Body of pancreas (tissue), 4 donors: ENCODE results near the gene SH3PXD2A. TPM values are rescaled to one million over a fixed set of nuclear protein-coding genes. Genes with fewer than 3 reads are reported as not detected.
"Not testable (repeated sequence)": the region's sequence is repeated elsewhere in the genome, so short reads cannot be mapped to it uniquely, and the experiment has no call there.

Experiments
- ATAC-seq: fragments of 150-250 bp; one replicate; pipeline ENCODE4 v1.9.1; 2016
- DNase-seq, 4 donors: peaks; one replicate each; pipeline ENCODE4 v3.0.0-alpha.2; 2019
- H3K27ac ChIP-seq, 4 donors: fragments of 200-600 bp; sonication (generic); 1 replicate in 3 of 4; 2 replicates in 1 of 4; pipeline versions ENCODE4 v1.5.1 to v1.6.1; 2016 to 2019; ENCODE audit warnings: mild to moderate bottlenecking in 1 of 4, mixed read lengths in 1 of 4, moderate library complexity in 1 of 4
- H3K27me3 ChIP-seq, 2 donors: fragments of 200-600 bp; sonication (generic); one replicate each; pipeline ENCODE4 v1.6.0; 2016; ENCODE audit warnings: mild to moderate bottlenecking in 1 of 2
- H3K36me3 ChIP-seq, 2 donors: fragments of 200-600 bp; sonication (generic); replicated peaks in 1 of 2; 2 replicates each; pipeline ENCODE4 v1.5.1; 2016; ENCODE audit warnings: low read depth in 2 of 2; ENCODE audit not compliant: insufficient read depth in 1 of 2
- H3K4me1 ChIP-seq: fragments of 200-600 bp; sonication (generic); one replicate; pipeline ENCODE4 v1.6.0; 2016
- H3K4me3 ChIP-seq, 2 donors: fragments of 200-600 bp; sonication (generic); 1 replicate in 1 of 2; 2 replicates in 1 of 2; pipeline ENCODE4 v1.5.1; 2016 to 2019
- H3K9me3 ChIP-seq, 3 donors: fragments of 200-600 bp; sonication (generic); 1 replicate in 2 of 3; 2 replicates in 1 of 3; pipeline ENCODE4 v1.5.1; 2016
- CTCF ChIP-seq, 7 experiments: fragments of 450-650 bp in 4 of 7; fragments of 200-600 bp in 3 of 7; sonication (generic) in 3 of 7; IDR thresholded peaks; one replicate each; pipeline ENCODE4 v1.5.1; 2016 to 2019; ENCODE audit warnings: antibody characterized with exemption in 7 of 7
- POLR2A ChIP-seq, 3 donors: fragments of 450-650 bp; IDR thresholded peaks; one replicate each; pipeline ENCODE4 v1.6.1; 2016; ENCODE audit warnings: antibody characterized with exemption in 3 of 3, mild to moderate bottlenecking in 2 of 3
- WGBS, 2 donors: methylation state at CpG; one replicate each; pipeline ENCODE4 v1.1.5; 2017; 5-methylcytosine and 5-hydroxymethylcytosine counted together
- intact Hi-C: fragments of 100-400 bp; cut with DNase I; formaldehyde crosslinking; loops from one replicate; pipeline ENCODE4 v1.15.1; 2023
- total RNA-seq, 2 donors: library from RNA; depleted of rRNA; stranded (reverse); fragments of >200 nt; gene quantifications; one replicate each; pipeline ENCODE4 v1.1.0, GENCODE V29; 2016

SH3PXD2A gene
- total RNA-seq, 2 donors from 2014 or later, result 7.3 to 9.9 TPM

GRCh38 chr10:103635580-103635979 lies 219.8 kb downstream of the SH3PXD2A start:
- Histone ChIP-seq H3K27ac (no peak overlapping the region), H3K9me3 (no peaks in the 10 kb centered on the region), H3K4me1 (peaks cover 15% of the 10 kb centered on the region), H3K4me3 (no peak overlapping the region), H3K36me3 (no peaks in the 10 kb centered on the region), H3K27me3 (no peaks in the 10 kb centered on the region)
- ATAC-seq (no peak), DNase-seq (no peak)
- TF ChIP-seq POLR2A (IDR thresholded peaks at IDR 0.05) (no peak), CTCF (IDR thresholded peaks at IDR 0.05) (no peak)
- intact Hi-C loops, result no loop called here
- WGBS, 2 donors, result 61 to 88% methylated on average over 3 to 5 of the region's 5 CpGs

- Histone ChIP-seq H3K36me3 (no peaks in the 10 kb centered on the region), H3K27ac (no peak overlapping the region), H3K4me1 (peaks cover 15% of the 10 kb centered on the region), H3K9me3 (no peaks in the 10 kb centered on the region), H3K4me3 (no peak overlapping the region), H3K27me3 (no peaks in the 10 kb centered on the region)
- ATAC-seq (no peak), DNase-seq (no peak)
- 85 to 100% methylated on average over 1 to 7 of the region's 7 CpGs for WGBS, 2 donors
- intact Hi-C loops, result no loop called here
- TF ChIP-seq POLR2A (IDR thresholded peaks at IDR 0.05) (no peak), CTCF (IDR thresholded peaks at IDR 0.05) (no peak)
Observed at GRCh38 chr10:103633846-103634245, 221.5 kb downstream of the SH3PXD2A start.

GRCh38 chr10:103632871-103633270 lies 222.5 kb downstream of the SH3PXD2A start:
- WGBS, 2 donors, result 91% methylated on average over 5 to 6 of the region's 6 CpGs
- H3K4me3 ChIP-seq, H3K9me3 ChIP-seq, H3K27me3 ChIP-seq, ATAC-seq, H3K4me1 ChIP-seq, DNase-seq, intact Hi-C loops, H3K27ac ChIP-seq, H3K36me3 ChIP-seq: not testable (repeated sequence)

- H3K27me3 ChIP-seq, result no peaks in the 10 kb centered on the region
- H3K4me3 ChIP-seq, result no peak overlapping the region
- intact Hi-C loops, result no loop called here
- 70 to 75% methylated on average over 6 to 7 of the region's 7 CpGs for WGBS, 2 donors
- no peak overlapping the region for H3K27ac ChIP-seq
- DNase-seq, result no peak
- H3K9me3 ChIP-seq, result no peaks in the 10 kb centered on the region
- H3K36me3 ChIP-seq, result no peaks in the 10 kb centered on the region
- TF ChIP-seq POLR2A (IDR thresholded peaks at IDR 0.05) (no peak), CTCF (IDR thresholded peaks at IDR 0.05) (no peak)
- peaks cover under 1% of the 10 kb centered on the region for H3K4me1 ChIP-seq
- no peak for ATAC-seq
Observed at GRCh38 chr10:103632247-103632642, 223.1 kb downstream of the SH3PXD2A start.

- no peak for TF ChIP-seq POLR2A (IDR thresholded peaks at IDR 0.05)
- no peak for TF ChIP-seq CTCF (IDR thresholded peaks at IDR 0.05)
- ATAC-seq (no peak), DNase-seq (no peak)
- intact Hi-C loops, result no loop called here
- no peaks in the 10 kb centered on the region for H3K36me3 ChIP-seq
- no peaks in the 10 kb centered on the region for H3K27me3 ChIP-seq
- H3K4me1 ChIP-seq, result no peaks in the 10 kb centered on the region
- H3K27ac ChIP-seq, result no peak overlapping the region
- no peaks in the 10 kb centered on the region for H3K9me3 ChIP-seq
- WGBS, 2 donors, result 69 to 100% methylated on average over 1 of the region's 1 CpG
- no peak overlapping the region for H3K4me3 ChIP-seq
Observed at GRCh38 chr10:103630156-103630555, 225.2 kb downstream of the SH3PXD2A start.
